Stimulated activated CD4-positive, alpha-beta T cell treated with anti-CD3 and anti-CD28 coated beads, Interleukin-2, amount 100 ng/mL, for 4 hours (primary cell): ENCODE measurements around the gene ATP10A.
"Not testable (repeated sequence)": the region's sequence is repeated elsewhere in the genome, so short reads cannot be mapped to it uniquely, and the experiment has no call there.

Experiments used
- DNase-seq: peaks from one replicate; pipeline ENCODE4 v3.0.0-alpha.2; 2020; ENCODE audit warnings: low read depth

Gene ATP10A

DNA sequence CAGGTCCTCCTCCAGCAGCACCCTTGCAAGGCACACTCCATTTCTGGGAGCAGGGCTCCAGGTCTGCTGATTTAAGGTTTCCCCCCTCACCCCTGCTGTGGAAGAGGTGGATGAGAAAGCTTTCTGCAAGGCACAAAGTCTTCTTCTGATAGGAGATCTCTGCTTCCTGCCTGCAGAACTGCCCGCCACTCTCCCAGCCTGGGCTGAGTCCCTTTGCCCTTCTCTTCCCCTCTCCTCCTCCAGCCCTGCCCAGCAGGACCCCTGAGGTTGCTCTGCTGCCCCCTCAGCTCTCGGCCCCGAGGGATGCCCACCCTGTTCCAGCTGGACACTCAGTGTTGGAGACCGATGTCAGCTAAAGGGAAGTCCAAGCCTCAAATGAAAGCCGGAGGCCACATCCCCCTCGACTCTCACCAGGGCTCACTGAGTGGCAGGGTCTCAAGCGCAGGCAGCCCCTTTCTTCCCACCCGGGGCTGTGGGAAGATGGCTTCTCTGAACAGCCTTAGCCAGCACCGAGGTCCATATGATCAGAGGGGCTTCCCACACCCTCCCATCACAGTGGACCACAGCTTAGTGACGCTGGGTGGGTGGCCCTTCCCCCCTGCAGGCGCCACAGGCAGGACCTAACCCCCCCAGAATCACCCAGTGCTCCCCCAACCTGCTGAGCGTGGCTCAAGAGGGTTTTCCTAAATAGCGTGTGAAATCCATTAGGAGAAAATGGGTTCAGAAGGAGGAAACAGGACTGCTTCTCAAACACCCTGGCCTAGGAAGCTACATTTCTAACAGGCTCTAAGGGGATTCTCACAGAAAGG lies 4.0 kb downstream of the ATP10A start:
- no peak for DNase-seq

GRCh38 chr15:25856059-25856458 lies 7.1 kb downstream of the ATP10A start:
- not testable (repeated sequence) for DNase-seq

- DNase-seq, result no peak
These were observed 10.2 kb downstream of the ATP10A start for GRCh38 chr15:25852661-25853524.

GRCh38 chr15:25852027-25852426 lies 11.1 kb downstream of the ATP10A start:
- DNase-seq, result no peak

DNA sequence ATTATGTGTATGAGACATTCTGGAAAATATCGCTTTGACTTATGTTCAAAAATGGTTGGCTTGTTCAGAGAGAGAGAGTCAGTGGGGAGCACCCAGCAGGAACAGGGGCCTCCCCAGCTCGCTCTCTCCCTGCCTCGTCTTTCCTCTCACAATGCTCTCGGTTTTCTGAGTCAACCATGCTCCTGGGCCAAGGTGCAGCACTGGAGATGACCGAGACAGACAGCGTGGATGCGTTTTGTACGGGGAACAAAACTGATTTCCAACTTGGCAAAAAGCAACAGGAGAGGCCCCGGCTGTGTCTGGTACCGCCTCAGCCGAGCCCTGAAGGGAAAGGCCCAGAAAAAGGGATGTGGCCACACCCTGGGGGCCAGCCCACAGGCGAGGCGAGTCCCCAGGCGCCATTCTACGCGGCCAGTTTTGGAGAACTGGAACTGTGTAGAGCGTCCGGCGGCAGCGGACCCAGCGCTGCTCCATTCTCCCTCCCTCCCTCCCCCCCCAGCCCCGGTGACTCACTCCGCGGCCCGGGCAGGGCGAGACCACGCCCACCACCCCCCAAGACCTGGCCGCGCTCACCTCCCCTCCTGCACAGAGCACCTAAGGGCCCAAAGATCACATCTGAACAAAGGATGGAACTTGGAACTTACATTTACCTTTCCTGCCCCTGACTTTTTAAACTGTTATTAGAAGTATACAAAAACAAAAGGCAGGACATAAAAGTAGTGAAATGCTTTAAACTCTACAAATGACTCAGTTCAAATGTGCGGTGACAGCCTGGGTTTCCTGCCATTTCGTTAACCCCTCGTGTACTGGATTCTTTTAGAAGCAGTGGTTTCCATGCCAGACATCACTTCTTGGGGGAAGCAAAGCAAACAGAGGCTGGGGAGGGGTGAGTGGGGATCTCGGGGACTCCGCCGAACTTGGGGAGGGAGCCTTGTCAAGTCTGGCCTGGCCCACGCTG lies 12.7 kb downstream of the ATP10A start:
- peak; percentile 53 for DNase-seq

GRCh38 chr15:25849157-25849921 lies 13.8 kb downstream of the ATP10A start:
- DNase-seq, result no peak

GRCh38 chr15:25848784-25849156 lies 14.4 kb downstream of the ATP10A start:
- no peak for DNase-seq

GRCh38 chr15:25848325-25848724 lies 14.8 kb downstream of the ATP10A start:
- no peak for DNase-seq

GRCh38 chr15:25847051-25847450 lies 16.1 kb downstream of the ATP10A start:
- no peak for DNase-seq

DNA sequence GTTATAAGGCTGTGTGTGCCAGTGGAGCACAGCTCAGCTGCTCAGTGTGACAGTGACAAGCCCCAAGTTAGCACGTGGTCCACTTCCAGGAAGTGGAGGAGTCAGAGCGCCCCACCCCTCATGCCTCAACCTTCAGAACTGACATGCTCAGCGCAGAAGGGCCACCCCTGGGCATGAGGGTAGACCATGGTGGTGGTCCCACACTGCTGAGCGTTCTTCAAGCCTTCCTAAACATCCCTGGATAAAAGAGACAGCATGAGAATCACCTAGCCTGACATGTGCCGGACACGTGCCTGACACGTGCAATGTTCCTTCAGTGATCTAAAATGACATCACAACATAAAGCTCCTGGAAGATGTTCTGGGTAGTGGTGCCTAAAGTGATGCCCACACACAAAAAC lies 16.8 kb downstream of the ATP10A start:
- peak; percentile 70 for DNase-seq

GRCh38 chr15:25844981-25845680 lies 18.0 kb downstream of the ATP10A start:
- DNase-seq, result no peak

- no peak for DNase-seq
These were observed 18.6 kb downstream of the ATP10A start for GRCh38 chr15:25844542-25844941.

GRCh38 chr15:25844076-25844475 lies 19.1 kb downstream of the ATP10A start:
- DNase-seq, result no peak

DNA sequence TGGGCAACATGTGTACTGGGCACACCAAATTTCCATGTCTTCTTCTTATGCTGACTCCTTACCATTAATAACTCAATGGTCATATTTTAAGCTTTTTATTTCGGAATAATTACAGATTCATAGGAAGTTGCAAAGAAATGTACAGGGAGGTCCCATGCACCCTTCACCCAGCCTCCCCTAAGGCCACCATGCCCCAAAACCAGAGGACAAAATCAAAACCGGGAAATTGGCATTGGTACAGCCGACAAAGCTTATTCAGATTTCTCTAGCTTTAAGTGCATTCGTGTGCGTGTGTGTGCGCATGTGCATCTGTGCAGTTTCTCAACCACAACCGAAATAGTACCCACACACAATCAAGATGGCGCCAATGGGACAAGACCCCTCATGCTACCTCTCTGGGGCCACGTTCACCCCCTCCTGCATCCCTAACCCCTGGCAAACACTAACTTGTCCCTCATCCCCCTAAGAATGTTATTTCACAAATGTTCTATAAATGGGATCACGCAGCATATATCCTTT lies 23.4 kb downstream of the ATP10A start:
- no peak for DNase-seq

DNA sequence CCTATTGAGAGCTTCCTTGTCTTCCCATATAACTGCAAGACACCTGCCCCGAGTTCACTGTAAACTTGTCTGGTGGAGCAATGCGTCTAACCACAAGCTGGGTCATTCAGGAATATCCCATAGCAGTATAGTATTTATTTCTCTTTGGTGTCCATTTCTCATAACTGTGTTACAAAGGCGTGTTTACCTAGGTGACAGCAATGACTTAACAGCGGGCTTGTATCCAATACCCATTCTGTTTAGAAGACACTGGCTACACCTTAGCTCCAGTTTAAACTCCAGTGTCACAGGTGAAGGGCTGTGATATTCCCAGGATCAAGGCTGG lies 24.3 kb downstream of the ATP10A start:
- DNase-seq, result no peak

- DNase-seq, result no peak
These were observed 24.8 kb downstream of the ATP10A start for GRCh38 chr15:25838191-25838870.

- no peak for DNase-seq
These were observed 31.0 kb downstream of the ATP10A start for GRCh38 chr15:25832158-25832557.

- DNase-seq, result no peak
These were observed 32.2 kb downstream of the ATP10A start for GRCh38 chr15:25830844-25831451.

DNA sequence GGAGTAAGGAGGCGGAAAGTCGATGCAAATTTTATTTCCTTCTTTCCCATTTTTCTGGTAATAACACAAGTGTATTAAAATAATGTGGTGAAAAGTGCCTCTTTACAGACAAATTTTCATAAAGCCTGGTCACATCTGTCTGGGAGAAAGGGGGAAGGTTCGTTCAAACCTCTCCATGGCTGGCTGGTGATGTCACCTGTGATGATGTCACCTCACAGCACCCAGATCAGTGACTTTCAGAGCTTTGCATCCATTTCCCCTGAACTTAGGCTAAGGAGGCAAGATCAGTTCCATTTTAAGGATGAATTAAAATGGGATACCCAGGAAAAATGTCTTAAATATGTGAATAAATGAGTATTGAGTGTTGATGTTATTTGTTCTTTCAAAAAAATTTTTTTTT lies 34.1 kb downstream of the ATP10A start:
- DNase-seq, result no peak

DNA sequence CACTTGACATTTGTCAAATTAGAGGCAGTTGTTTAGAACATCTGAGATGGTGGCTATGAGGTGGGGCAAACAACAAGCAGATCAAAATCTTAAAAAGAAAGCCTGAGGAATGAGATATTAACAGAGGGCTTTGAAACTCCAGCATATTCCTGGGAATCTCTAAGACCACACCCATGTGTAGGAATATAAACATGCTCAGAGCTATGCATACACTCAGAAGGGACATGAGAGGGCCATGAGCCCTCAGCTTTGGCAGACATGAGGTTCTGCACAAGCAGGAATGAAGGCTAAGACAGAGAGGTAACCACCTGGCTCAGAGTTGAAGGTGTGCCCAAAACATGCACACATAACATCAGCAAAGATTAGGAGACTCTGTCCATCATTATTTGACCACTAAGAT lies 37.9 kb downstream of the ATP10A start:
- DNase-seq, result no peak
